GM19395 (cell line): ENCODE measurements around the gene RXFP1.

Source experiments
- ATAC-seq: cut with Tn5 transposase; IDR thresholded peaks from one replicate; pipeline ENCODE4 v1.9.1; 2021; ENCODE audit warnings: mild to moderate bottlenecking, moderate library complexity; ENCODE audit not compliant: unreplicated experiment

Gene RXFP1

DNA sequence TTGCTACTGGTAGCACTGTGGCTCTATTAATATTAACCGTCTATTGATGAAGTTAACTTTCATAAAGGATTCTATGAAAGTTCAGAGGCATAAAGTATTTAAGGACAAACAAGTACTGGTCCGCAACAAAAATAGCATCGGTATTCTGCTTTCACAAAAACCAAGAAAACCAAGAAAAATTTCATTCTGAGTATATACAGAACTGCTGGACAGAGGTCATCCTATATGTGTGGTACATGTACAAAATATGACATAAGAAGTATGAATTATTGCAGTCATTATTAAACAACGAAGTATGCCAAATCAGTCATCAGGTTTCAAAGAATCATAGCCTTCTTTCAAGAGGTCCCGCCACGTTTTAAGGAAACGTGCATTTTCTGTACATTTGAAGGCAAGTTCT, 147.6 kb downstream of the RXFP1 start:
- ATAC-seq = no peak

DNA sequence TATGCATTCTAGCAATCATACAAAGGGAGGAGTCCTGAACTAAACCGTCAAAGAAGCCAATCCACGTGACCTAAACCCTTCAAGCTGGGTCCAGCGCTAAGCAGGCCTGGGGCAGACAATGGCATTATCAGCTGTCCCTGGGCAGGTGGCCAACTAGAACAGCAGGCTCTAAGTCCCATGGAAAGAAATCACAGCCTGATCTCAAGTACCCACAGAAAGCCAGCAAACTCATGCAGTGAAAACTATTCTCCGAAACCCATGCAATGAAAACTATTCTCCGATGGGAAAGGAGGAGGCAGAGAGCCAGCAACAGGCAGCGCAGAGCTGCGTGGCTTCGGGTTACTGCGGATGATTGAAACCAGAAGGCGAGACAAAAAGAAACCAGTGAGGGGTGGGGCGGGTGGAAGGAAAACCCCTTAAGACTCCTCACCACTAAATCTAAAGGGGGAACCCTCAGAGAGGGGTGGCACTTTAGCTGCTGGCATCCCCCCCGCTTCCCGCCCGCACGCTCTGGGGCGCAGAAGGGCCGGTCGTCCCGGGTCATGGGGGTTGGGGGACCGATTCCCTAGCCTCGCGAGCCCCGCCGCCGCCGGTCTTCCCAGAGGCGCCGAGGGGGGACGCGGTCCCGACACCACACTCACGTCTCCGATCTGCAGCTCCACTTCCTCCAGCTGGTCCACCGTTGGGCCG, 149.4 kb downstream of the RXFP1 start:
- ATAC-seq = peak; percentile 42

DNA sequence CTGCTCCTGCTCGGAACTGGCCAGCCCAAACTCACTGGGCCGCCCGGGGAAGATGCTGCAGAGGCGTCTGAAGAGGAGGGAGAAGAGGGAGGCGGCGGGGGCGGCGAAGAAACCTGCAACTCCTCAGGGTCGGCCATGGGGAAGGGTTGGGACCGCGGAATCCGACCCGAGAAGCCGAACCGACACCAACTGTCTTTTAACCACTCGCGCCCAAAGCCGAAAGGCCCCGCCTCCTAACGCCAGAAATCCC, 149.9 kb downstream of the RXFP1 start, which contains the start of gene C4orf46:
C4orf46 (minus strand) TSS at position 223 of the 250 bp plus-strand sequence; CDS start at position 137, 86 bp downstream.
- no peak for ATAC-seq

DNA sequence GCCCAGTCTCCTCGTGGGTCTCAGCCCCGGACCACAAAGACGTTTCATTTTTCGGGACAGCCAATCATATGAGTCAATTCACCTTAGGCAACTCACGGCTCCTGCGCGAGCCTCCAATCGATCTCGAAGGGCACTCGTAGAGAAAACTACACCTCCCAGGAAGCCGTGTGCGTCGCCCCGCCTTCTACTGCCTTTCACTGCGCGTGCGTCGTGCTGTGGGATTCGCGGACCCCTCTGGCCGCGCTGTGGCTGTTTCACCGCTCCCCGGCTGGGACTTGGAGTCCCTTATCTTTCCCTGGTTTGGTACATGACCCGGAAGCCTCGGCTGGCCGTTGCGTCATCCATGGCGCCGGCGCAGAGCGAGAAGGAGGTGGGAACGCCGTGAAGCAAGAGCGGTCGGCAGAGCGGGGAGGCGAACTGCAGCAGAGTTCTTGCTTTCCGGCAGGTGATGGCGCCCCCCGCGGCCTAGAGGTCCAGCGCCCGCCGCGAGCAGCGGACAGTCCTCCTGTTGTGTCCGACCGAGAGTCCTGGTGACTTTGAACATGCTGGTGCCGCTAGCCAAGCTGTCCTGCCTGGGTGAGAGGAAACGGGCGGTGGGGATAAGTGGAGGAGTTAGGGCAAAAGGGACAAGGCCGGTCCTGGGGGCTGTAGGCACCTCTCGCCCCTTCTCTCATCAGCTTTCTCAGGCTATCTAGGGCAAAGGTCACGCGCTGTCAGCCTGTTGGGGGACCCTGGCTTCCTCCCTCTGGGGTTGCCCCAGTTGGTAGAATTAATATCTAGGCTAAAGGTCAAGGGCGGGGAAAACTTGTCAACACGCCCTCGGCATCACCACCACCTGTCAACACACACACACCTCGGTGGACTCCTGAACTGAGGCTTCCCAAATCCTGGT, 150.5 kb downstream of the RXFP1 start, which contains the start of gene ETFDH:
ETFDH (plus strand) TSS at position 382 of the 892 bp plus-strand sequence; CDS start at position 543, 161 bp downstream.
- ATAC-seq = peak; percentile 87

DNA sequence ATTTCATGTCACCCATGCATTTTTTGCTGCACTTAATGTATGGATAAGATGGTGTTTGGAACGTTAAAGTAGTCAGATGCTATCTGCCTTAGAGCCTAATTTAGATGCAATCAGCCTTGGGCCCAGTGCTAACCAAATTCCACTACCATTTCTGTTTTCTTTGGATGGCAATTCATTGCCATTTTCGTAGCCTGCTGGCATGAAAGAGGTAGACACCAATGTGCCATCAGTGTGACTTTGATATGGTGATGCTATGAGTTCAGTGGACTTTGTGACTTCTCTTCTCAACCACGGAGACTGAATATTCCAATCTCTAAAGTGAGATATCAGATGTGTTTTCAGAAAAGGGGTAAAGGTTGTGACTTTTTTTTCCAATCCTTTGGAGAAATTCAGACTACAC, 152.0 kb downstream of the RXFP1 start:
- no peak for ATAC-seq

DNA sequence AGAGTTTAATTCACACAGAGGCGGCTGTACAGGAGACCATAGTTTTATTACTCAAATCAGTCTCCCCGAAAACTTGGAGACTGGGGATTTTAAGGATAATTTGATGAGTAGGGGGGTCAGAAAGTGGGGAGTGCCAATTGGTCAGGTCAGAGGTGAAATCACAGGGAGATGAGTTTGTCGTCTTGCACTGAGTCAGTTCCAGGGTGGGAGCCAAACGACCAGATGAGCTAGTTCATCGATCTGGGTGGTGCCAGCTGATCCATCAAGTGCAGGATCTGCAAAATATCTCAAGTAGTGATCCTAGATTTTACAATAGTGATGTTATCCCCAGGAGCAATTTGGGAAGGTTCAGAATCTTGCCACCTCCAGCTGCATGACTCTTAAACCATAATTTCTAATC, 154.4 kb downstream of the RXFP1 start:
- no peak for ATAC-seq

DNA sequence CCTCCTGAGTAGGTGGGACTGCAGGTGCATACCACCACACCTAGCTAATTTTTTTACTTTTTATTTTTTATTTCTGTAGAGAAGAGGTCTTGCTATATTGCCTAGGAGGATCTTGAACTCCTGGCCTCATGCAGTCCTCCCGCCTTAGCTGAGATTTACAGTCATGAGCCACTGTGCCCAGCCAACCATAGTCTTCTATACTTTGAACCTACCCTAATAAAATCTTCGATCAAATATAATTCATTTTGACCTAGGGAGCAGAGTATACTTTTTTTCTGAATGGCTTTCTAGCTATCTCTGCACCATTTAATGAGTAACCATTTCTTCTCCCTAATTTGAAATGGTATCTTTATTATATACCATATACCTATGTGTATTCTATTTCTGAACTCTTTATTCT, 157.1 kb downstream of the RXFP1 start:
- ATAC-seq = no peak

DNA sequence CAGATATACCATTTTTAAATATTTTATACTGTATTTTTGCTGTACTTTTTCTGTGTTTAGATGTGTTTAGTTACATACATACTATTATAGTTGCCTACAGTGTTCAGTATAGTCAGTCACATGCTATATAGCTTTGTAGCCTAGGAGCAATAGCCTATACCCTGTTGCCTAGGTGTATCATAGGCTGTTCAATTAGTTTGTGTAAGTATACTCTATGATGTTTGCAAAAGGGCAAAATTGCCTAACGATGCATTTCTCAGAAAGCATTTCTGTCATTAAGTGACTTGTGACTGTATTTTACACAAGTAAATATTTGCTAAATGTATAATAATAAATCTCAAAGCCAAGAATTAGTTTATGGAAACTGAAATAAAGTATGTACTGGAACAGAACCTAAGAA, 159.9 kb downstream of the RXFP1 start:
- ATAC-seq = no peak

DNA sequence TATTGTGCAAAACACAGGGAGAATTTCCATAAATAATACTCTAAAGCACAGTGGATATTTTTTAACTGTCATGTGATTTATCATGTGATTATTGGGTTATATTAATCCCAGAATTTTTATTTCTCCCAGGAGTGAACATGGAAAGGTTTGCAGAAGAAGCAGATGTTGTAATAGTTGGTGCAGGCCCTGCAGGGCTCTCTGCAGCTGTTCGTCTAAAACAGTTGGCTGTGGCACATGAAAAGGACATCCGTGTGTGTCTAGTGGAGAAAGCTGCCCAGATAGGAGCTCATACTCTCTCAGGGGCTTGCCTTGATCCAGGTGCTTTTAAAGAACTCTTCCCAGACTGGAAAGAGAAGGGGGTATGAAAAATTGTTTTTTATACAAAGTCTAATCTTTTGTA, 160.4 kb downstream of the RXFP1 start:
- ATAC-seq = no peak

DNA sequence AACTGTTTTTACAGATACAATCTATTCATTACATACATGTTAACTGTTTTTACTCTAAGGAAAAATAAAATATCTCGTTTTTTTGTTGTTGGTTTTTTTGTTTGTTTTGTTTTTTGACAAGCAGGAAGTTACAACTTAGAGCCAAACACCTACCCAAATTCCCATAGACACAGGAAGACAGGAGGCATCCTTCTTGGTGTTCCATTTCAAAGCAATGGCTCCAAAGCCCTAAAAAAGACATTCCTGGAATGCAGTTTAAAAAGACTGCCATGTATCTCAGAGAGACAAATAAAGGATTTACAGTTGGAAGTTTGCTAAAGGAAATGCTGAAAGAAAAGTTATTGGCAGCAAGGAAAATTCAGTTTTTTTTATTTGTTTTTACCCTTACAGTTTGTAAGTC, 167.1 kb downstream of the RXFP1 start:
- ATAC-seq = no peak
